ENCODE results near the gene GBA2.

DNA sequence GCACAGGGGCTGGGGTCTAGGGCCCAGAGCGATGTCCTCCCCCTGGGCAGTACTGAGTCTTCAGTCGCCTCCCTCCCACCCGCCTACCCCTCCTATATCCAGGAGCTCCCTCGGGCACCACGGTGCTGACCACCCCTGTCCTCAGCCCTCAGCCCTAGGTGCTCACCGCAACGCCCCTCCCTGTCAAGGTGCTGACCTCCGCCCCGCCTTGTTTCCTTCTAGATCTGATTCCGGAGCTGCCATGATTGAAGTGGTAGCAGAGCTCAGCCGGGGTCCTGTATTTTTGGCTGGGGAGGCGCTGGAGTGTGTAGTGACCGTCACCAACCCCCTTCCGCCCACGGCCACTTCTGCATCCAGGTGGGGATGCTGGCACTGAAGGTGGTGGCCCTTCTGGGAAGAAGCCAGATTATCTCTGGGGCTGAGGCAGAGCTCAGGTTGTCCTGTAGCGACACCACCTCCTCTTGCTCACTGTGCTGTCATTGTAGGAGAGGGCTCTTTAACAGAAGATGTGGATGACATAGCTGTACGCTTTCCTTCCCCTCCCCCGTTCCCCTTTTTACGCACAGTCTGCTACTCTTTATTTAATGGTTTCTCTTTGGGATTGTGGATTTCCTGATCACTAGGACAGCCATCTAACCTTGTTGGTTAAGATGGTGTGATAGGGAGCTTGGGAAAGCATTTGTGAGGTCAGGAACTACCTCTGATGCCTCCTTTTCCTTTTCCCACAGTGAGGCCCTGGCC is 657 bp upstream of the GBA2 start:
- TF ChIP-seq ARNT (IDR thresholded peaks at IDR 0.05) (no peak), CTBP1 (IDR thresholded peaks at IDR 0.05; ENCODE audit: borderline replicate concordance) (no peak), PKNOX1 (IDR thresholded peaks at IDR 0.05) (no peak), FOXA1 (IDR thresholded peaks at IDR 0.05) (no peak)
